Smooth muscle cell (in vitro differentiated cells): ENCODE measurements around the gene ABCB4. TPM values are rescaled to one million over a fixed set of nuclear protein-coding genes. Genes with fewer than 3 reads are reported as not detected.

Source experiments
- DNase-seq: peaks from one replicate; lab custom pipeline; 2025; ENCODE audit not compliant: unreplicated experiment; lab: John Stamatoyannopoulos, UW
- H2AFZ ChIP-seq: fragments of 200-600 bp; sonication (generic); 2 replicates; pipeline ENCODE4 v1.6.0; 2016; ENCODE audit warnings: antibody characterized with exemption, low read depth, mild to moderate bottlenecking
- H3F3A ChIP-seq: fragments of 200-600 bp; sonication (generic); 2 replicates; pipeline ENCODE4 v1.6.0; 2017; ENCODE audit warnings: antibody characterized with exemption, low read depth
- H3K27ac ChIP-seq: fragments of 200-600 bp; sonication (generic); 2 replicates; pipeline ENCODE4 v1.5.1; 2016; ENCODE audit warnings: low read depth, mild to moderate bottlenecking
- H3K27me3 ChIP-seq: fragments of 200-600 bp; sonication (generic); 2 replicates; pipeline ENCODE4 v1.6.1; 2016; ENCODE audit warnings: low read depth, mild to moderate bottlenecking
- H3K36me3 ChIP-seq: fragments of 200-600 bp; sonication (generic); 2 replicates; pipeline ENCODE4 v1.5.1; 2016; ENCODE audit warnings: low read depth
- H3K4me1 ChIP-seq: fragments of 200-600 bp; sonication (generic); 2 replicates; pipeline ENCODE4 v1.5.1; 2016; ENCODE audit warnings: low read depth
- H3K4me2 ChIP-seq: fragments of 200-600 bp; sonication (generic); 2 replicates; pipeline ENCODE4 v1.6.0; 2016; ENCODE audit warnings: mild to moderate bottlenecking
- H3K4me3 ChIP-seq: fragments of 200-600 bp; sonication (generic); 2 replicates; pipeline ENCODE4 v1.5.1; 2016; ENCODE audit warnings: mild to moderate bottlenecking
- H3K79me2 ChIP-seq: fragments of 200-600 bp; sonication (generic); 2 replicates; pipeline ENCODE4 v1.6.0; 2016; ENCODE audit warnings: low read depth, mild to moderate bottlenecking
- H3K9ac ChIP-seq: fragments of 200-600 bp; sonication (generic); 2 replicates; pipeline ENCODE4 v1.6.0; 2016; ENCODE audit warnings: low read depth
- H3K9me3 ChIP-seq: fragments of 200-600 bp; sonication (generic); replicated peaks from 2 replicates; pipeline ENCODE4 v1.5.1; 2016; ENCODE audit warnings: low read depth
- H4K20me1 ChIP-seq: fragments of 200-600 bp; sonication (generic); 2 replicates; pipeline ENCODE4 v1.6.0; 2016; ENCODE audit warnings: low read depth
- WGBS: methylation state at CpG from one replicate; pipeline ENCODE4 v1.1.7; 2016; ENCODE audit warnings: low lambda C conversion rate; 5-methylcytosine and 5-hydroxymethylcytosine counted together
- polyA plus RNA-seq: library from polyadenylated mRNA; unstranded; fragments of >200 nt; fragmentation: Nextera tagmentation; extraction: Ambion mirVana; gene quantifications from 2 replicates; pipeline ENCODE4 v1.2.1, GENCODE V29; 2016
- total RNA-seq: library from RNA; depleted of rRNA; stranded (reverse); fragments of >200 nt; gene quantifications from 2 replicates; pipeline ENCODE4 v1.2.3, GENCODE V29; 2014
- TF ChIP-seq, protein P1 (sequence below): fragments of 200-600 bp; sonication (generic); IDR thresholded peaks from 2 replicates; pipeline ENCODE4 v1.5.1; 2017; ENCODE audit warnings: borderline replicate concordance, mild to moderate bottlenecking, antibody characterized with exemption; ENCODE audit not compliant: insufficient read depth, poor library complexity, severe bottlenecking

ABCB4 gene
- total and polyA plus RNA-seq, 2 experiments from 2014 or later = 0.40 to 1.1 TPM

DNA sequence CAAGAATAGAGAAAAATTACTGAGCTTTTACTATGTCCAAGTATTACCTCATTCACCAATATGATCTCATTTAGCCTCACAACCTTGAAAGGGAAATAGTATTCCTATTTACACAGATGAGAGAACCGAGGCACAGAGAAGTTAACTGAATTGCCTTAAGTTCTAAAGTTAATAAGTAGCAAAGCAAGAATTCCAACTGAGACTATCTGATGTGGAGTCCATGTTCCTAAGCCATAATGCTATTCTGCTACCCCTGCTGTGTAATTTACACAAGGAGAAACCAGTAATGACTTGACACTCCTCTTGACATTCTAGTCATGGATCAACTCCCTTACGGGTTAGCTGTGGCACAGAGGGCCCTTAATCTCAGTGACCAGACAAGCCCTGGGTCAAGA is 60.7 kb downstream of the ABCB4 start:
- H3K9me3 ChIP-seq = no peaks in the 10 kb centered on the region
- peaks cover 17% of the 10 kb centered on the region for H3F3A ChIP-seq
- peak overlapping the region; percentile 44 for H3K4me2 ChIP-seq
- H4K20me1 ChIP-seq = no peaks in the 10 kb centered on the region
- TF ChIP-seq, protein P1, sequence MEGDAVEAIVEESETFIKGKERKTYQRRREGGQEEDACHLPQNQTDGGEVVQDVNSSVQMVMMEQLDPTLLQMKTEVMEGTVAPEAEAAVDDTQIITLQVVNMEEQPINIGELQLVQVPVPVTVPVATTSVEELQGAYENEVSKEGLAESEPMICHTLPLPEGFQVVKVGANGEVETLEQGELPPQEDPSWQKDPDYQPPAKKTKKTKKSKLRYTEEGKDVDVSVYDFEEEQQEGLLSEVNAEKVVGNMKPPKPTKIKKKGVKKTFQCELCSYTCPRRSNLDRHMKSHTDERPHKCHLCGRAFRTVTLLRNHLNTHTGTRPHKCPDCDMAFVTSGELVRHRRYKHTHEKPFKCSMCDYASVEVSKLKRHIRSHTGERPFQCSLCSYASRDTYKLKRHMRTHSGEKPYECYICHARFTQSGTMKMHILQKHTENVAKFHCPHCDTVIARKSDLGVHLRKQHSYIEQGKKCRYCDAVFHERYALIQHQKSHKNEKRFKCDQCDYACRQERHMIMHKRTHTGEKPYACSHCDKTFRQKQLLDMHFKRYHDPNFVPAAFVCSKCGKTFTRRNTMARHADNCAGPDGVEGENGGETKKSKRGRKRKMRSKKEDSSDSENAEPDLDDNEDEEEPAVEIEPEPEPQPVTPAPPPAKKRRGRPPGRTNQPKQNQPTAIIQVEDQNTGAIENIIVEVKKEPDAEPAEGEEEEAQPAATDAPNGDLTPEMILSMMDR = no peak
- H3K27me3 ChIP-seq = no peaks in the 10 kb centered on the region
- peaks cover 31% of the 10 kb centered on the region for H3K4me1 ChIP-seq
- DNase-seq = no peak
- H3K79me2 ChIP-seq = no peaks in the 10 kb centered on the region
- peak overlapping the region; percentile 90 for H3K27ac ChIP-seq
- WGBS = 54% methylated on average over 2 of the region's 2 CpGs
- H3K9ac ChIP-seq = peak overlapping the region; percentile 58
- peak overlapping the region; percentile 31 for H2AFZ ChIP-seq
- no peaks in the 10 kb centered on the region for H3K36me3 ChIP-seq
- no peak overlapping the region for H3K4me3 ChIP-seq

DNA sequence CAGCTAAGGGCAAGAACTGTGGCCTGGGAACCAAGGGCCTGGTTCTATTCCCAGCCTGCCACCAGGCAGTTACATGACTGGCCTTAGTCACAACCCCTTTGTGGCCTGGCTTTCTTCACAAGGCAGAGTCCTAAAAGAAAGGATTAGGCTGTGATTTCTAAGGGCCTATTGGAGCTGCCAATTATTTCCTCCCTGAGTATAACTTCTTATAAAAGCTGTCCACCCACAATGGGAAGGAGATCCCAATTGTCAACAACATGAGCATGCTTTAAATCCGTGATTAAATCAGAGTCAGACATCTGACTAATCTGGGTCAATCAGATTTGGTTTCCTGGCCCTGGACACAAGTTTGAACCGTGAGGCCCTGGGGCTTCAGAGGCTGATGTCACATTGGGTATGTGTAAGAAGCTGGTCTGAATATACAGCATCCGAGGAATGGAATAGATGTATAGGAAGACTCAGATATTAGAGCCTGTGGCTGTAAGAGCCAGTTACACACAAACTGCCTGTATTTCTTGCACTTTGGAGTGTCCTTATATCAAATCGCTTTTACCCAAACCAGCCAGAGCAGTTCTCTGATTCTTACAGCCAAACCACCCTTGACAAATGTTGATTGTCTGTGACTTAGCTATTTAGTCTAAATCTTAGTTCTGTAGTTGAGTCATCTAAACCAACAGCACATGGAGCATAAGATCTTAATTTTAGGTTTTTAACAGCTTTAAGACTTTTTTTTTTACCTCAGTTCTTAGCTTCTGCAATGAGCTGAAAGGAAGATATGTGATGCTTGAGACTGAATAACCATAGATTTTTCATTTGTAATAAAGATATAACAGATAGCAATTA is 61.3 kb downstream of the ABCB4 start:
- peak overlapping the region; percentile 90 for H3K27ac ChIP-seq
- H4K20me1 ChIP-seq = no peaks in the 10 kb centered on the region
- no peaks in the 10 kb centered on the region for H3K9me3 ChIP-seq
- 21% methylated on average over 4 of the region's 4 CpGs for WGBS
- H3K9ac ChIP-seq = peak overlapping the region; percentile 58
- DNase-seq = peak; percentile 10
- H3K4me3 ChIP-seq = no peak overlapping the region
- peak overlapping the region; percentile 31 for H2AFZ ChIP-seq
- H3K4me1 ChIP-seq = peaks cover 37% of the 10 kb centered on the region
- peak overlapping the region; percentile 44 for H3K4me2 ChIP-seq
- TF ChIP-seq, protein P1 = no peak
- peaks cover 17% of the 10 kb centered on the region for H3F3A ChIP-seq
- H3K36me3 ChIP-seq = no peaks in the 10 kb centered on the region
- no peaks in the 10 kb centered on the region for H3K79me2 ChIP-seq
- H3K27me3 ChIP-seq = no peaks in the 10 kb centered on the region

DNA sequence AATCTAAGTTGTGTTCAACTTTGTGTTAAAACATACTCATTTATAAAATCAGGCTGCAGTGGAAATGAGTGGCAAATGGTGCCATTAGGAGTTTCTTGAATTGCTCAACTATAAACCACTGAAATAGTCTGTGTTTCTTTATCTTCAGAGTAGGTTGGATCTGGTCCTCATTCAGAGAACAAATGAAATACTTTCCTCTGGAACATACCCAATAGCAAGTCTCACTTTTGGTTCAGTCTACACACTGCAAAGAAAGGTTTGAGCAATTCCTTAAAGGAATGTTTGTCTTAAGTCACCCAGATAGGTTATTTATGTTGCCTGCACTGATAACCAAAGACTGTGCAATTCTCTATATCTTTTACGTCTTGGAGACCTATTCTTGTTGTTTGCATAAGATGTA is 62.5 kb downstream of the ABCB4 start:
- WGBS = 10% methylated on average over 1 of the region's 1 CpG
- H2AFZ ChIP-seq = no peak overlapping the region
- peaks cover 37% of the 10 kb centered on the region for H3K4me1 ChIP-seq
- no peaks in the 10 kb centered on the region for H3K36me3 ChIP-seq
- peak overlapping the region; percentile 90 for H3K27ac ChIP-seq
- H3K79me2 ChIP-seq = no peaks in the 10 kb centered on the region
- peak overlapping the region; percentile 28 for H3K9ac ChIP-seq
- TF ChIP-seq, protein P1 = no peak
- peak overlapping the region; percentile 44 for H3K4me2 ChIP-seq
- H3K9me3 ChIP-seq = no peaks in the 10 kb centered on the region
- DNase-seq = no peak
- H3K27me3 ChIP-seq = no peaks in the 10 kb centered on the region
- peaks cover 17% of the 10 kb centered on the region for H3F3A ChIP-seq
- no peak overlapping the region for H3K4me3 ChIP-seq
- no peaks in the 10 kb centered on the region for H4K20me1 ChIP-seq
